NCI-H748 treated with DMSO at 0.1 percent for 48 hours (cell line): ENCODE data around the gene LGALS12.
"Not testable (repeated sequence)": the region's sequence is repeated elsewhere in the genome, so short reads cannot be mapped to it uniquely, and the experiment has no call there.

ENCODE experiments used
- DNase-seq: peaks from one replicate; lab custom pipeline; 2025; lab: John Stamatoyannopoulos, UW

The LGALS12 gene

GRCh38 chr11:63532799-63533475 is 27.1 kb downstream of the LGALS12 start:
- DNase-seq: no peak

GRCh38 chr11:63534076-63534475 is 28.2 kb downstream of the LGALS12 start:
- DNase-seq: no peak

GRCh38 chr11:63534895-63535461 is 29.1 kb downstream of the LGALS12 start:
- DNase-seq: no peak

GRCh38 chr11:63535734-63536133 is 29.9 kb downstream of the LGALS12 start:
- DNase-seq: no peak

GRCh38 chr11:63536669-63537292 is 30.9 kb downstream of the LGALS12 start, which contains the start of gene PLAAT4:
TSS of gene PLAAT4 (plus strand) at chr11:63536808. CDS start at chr11:63536869, 61 bp downstream.
- DNase-seq: no peak

GRCh38 chr11:63537293-63538101 is 31.6 kb downstream of the LGALS12 start:
- DNase-seq: no peak

- DNase-seq: not testable (repeated sequence)
Observed at GRCh38 chr11:63542506-63542905, 36.6 kb downstream of the LGALS12 start.

- DNase-seq: no peak
Observed at GRCh38 chr11:63543711-63544110, 37.8 kb downstream of the LGALS12 start.

GRCh38 chr11:63547061-63547460 is 41.2 kb downstream of the LGALS12 start:
- no peak for DNase-seq

GRCh38 chr11:63548178-63548577 is 42.3 kb downstream of the LGALS12 start:
- no peak for DNase-seq

GRCh38 chr11:63549411-63549810 is 43.5 kb downstream of the LGALS12 start:
- no peak for DNase-seq

GRCh38 chr11:63550156-63550700 is 44.3 kb downstream of the LGALS12 start:
- not testable (repeated sequence) for DNase-seq

GRCh38 chr11:63551091-63551888 is 45.4 kb downstream of the LGALS12 start:
- no peak for DNase-seq

- no peak for DNase-seq
Observed at GRCh38 chr11:63551889-63552266, 46.0 kb downstream of the LGALS12 start.

GRCh38 chr11:63552921-63553320 is 47.0 kb downstream of the LGALS12 start:
- DNase-seq: no peak

GRCh38 chr11:63553759-63554158 is 47.9 kb downstream of the LGALS12 start:
- DNase-seq: no peak

GRCh38 chr11:63554877-63555223 is 49.0 kb downstream of the LGALS12 start:
- DNase-seq: no peak

GRCh38 chr11:63556404-63557013 is 50.6 kb downstream of the LGALS12 start:
- no peak for DNase-seq

GRCh38 chr11:63557570-63557969 is 51.7 kb downstream of the LGALS12 start:
- DNase-seq: no peak

- DNase-seq: no peak
Observed at GRCh38 chr11:63558459-63559157, 52.7 kb downstream of the LGALS12 start.
